GM12891 (cell line): ENCODE data around the gene LEMD3. TPM values are rescaled to one million over a fixed set of nuclear protein-coding genes. Genes with fewer than 3 reads are reported as not detected.

Source experiments
- DNase-seq: peaks from one replicate; pipeline ENCODE4 v3.0.0; 2011; ENCODE audit warnings: low spot score; ENCODE audit not compliant: insufficient read length
- FAIRE-seq: peaks from 2 replicates; lab custom pipeline; 2011; peaks lifted over from hg19 to GRCh38; lab: Jason Lieb, UNC
- PAX5 ChIP-seq: IDR thresholded peaks from 2 replicates; pipeline ENCODE4 v1.6.1; 2011; ENCODE audit warnings: low read length, moderate library complexity, mild to moderate bottlenecking; ENCODE audit not compliant: insufficient read depth, severe bottlenecking
- POLR2A ChIP-seq: IDR thresholded peaks from 2 replicates; pipeline ENCODE4 v1.6.1; 2011; ENCODE audit warnings: low read depth, low read length, control low read depth
- POLR2AphosphoS5 ChIP-seq: IDR thresholded peaks from 2 replicates; pipeline ENCODE4 v1.6.1; 2011; ENCODE audit warnings: low read depth, low read length, control low read depth
- POU2F2 ChIP-seq: IDR thresholded peaks from 2 replicates; pipeline ENCODE4 v1.6.1; 2011; ENCODE audit warnings: low read depth, mild to moderate bottlenecking, control low read depth, low read length, moderate library complexity
- SPI1 ChIP-seq: IDR thresholded peaks from 2 replicates; pipeline ENCODE4 v1.6.1; 2011; ENCODE audit warnings: low read depth, low read length, control low read depth
- TAF1 ChIP-seq: IDR thresholded peaks from 2 replicates; pipeline ENCODE4 v1.6.1; 2011; ENCODE audit warnings: low read depth, low read length, control low read depth
- polyA plus RNA-seq: library from polyadenylated mRNA; unstranded; fragments of >200 nt; gene quantifications from one replicate; pipeline ENCODE4 v1.2.1, GENCODE V29; 2012; ENCODE audit warnings: low read depth, missing spikeins, inconsistent platforms; ENCODE audit not compliant: missing spikeins

The LEMD3 gene
- 6.5 TPM for polyA plus RNA-seq

DNA sequence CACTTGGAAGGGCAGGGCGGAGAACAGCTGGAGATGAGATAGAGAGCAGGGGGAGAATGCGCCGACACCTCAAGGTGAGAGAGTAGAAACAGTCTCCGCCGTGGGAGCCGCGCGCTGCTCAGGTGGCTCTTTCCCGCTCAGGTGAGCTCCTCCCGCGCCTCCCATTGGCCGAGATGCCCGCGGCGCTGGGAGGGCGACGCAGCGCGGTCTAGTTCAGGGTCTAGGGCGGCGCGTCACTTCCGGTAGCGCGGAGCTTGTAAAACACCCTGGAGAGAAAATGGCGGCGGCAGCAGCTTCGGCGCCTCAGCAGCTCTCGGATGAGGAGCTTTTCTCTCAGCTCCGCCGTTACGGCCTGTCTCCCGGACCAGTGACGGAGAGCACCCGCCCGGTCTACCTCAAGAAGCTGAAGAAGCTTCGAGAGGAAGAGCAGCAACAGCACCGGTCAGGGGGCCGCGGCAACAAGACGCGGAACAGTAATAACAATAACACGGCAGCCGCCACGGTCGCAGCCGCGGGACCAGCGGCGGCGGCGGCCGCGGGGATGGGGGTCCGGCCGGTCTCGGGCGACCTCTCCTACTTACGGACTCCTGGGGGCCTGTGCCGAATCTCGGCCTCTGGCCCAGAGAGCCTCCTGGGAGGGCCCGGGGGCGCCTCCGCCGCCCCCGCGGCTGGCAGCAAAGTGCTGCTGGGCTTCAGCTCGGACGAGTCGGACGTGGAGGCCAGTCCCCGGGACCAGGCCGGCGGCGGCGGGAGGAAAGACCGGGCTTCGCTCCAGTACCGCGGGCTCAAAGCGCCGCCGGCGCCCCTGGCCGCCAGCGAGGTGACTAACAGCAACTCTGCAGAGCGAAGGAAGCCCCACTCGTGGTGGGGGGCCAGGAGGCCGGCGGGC is at the start of gene LEMD3:
Gene LEMD3, plus strand, starts transcription at position 264 of the 889 bp plus-strand sequence. Its CDS starts 14 bp downstream, at position 278.
- peak; percentile 66 for TF ChIP-seq POU2F2
- TF ChIP-seq POLR2A: peak; percentile 95
- TF ChIP-seq TAF1: peak; percentile 95
- no peak for TF ChIP-seq SPI1
- no peak for TF ChIP-seq PAX5
- peak; percentile 91 for TF ChIP-seq POLR2AphosphoS5
- peak; percentile 88 for DNase-seq
- peak; percentile 94 for FAIRE-seq

DNA sequence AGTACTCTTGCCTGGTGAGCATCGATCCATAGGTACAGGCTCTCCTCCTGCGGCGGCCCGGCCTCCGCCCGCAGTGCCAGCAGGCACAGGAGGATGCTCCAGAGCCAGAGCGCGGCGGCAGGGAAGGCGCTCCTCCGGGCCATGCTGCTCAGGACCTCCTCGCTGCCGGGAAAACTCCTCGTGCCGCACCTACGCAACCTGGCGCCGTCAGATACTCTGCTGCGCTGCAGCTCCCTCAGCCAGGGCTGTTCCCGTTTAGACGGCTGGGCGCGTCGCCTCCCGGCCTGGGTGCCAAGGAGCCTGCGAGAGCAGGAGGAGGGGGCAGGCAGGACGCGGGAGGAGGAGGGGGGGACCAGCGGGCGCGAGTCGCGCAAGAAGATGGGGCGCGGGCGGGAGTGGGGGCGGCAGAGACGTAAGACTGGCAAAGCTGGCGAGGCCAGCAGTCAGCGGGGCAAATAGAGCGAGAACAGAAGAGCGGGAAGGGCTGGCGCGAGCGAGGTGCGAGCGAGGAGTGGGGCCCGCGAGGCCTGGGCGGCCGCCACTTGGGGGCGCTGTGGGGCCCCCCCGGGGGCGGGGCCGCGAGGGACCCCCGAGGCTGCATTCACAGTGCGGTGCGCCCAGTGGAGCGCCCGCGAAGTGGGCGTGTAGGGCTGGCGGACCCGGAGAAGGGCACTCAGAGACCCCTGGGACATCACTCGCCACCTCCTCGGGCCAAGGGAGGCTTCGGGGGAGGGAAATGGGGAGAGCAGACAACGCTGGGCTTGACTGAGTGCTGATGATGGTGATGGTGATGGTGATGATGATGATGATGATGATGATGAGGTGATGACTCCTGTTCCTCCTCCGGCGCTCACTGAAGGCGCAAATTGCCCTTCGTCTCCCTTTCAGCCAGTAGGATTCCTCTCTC is 48.1 kb upstream of the LEMD3 start, which contains the start of gene WIF1:
Gene WIF1, minus strand, starts transcription at position 257 of the 907 bp plus-strand sequence. Its CDS starts 114 bp downstream, at position 143.
- TF ChIP-seq PAX5 (no peak), TAF1 (no peak)
- peak; percentile 76 for FAIRE-seq
- DNase-seq: no peak

DNA sequence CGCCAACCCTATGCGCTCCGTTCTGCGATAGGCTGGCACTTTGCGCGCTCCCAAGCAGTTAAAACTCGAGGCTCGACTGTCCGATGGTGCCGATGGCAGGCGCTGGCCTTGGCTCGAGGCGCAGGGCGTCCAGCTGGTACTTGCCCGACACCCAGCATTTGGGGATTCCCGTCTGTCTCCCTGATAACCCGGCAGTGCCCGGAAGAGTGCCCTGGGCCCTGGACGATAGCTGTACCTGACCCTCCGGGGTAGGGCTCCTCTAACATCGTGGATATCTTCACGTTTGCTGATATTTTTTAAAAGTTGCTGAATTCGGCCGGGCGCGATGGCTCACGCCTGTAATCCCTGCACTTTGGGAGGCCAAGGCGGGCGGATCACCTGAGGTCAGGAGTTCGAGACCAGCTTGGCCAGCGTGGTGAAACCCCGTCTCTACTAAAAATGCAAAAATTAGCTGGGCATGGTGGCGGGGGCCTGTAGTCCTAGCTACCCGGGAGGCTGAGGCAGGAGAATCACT is 47.4 kb upstream of the LEMD3 start:
- FAIRE-seq: no peak
- TF ChIP-seq SPI1: no peak
- no peak for TF ChIP-seq POU2F2
- TF ChIP-seq POLR2AphosphoS5: no peak
- no peak for TF ChIP-seq POLR2A
- TF ChIP-seq PAX5: no peak
- no peak for TF ChIP-seq TAF1
- DNase-seq: no peak

DNA sequence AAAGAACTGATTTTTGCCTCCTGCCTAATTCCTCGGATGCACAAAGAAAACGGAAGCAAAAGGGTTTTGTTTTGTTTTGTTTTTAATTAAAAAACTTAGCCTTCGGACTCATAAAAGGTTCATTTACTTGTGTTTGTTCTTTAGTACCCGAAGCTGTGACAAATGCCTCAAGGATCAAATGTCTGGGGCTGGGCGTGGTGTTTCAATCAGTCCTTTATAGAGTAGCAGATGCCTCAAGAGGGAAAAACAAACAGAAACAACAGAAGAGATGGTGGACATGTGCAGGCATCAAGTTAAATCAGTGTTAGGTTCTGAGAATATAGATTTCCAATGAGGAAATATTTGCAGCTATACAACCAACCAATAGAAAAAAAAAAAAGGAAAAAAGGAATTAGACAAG is 46.7 kb upstream of the LEMD3 start:
- TF ChIP-seq POU2F2 (no peak), SPI1 (no peak)
- FAIRE-seq (no peak), DNase-seq (no peak)

DNA sequence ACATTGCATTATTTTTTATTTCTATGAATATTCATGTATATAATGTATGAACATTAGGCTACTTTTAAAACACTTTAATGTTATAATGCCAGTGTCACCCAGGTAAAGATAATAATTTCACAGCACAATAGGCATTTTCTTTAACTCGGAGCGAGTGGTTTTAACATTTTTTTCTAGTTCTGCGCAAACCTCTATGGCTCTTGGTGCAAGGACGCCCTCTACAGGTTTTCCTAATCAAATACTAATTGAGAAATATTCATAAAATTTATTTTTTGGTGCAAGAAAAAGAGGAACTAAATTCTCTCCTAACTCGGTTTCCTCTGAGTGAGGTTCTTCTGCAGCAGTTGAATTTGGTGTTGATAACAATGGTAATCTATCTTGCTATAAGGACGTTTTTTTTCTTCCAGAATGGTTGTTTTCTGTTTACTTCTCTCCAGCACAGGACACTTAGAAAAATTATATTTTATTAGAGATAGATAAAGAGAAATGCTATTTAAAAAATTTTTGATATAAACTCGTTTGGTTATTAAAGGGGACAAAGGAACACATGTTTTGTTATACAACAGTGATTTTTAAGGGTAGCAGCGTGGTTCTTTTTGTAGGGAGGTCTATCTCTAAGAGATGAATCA is 45.8 kb upstream of the LEMD3 start:
- no peak for TF ChIP-seq POU2F2
- no peak for TF ChIP-seq SPI1
- TF ChIP-seq POLR2A: no peak
- TF ChIP-seq TAF1: no peak
- TF ChIP-seq PAX5: no peak
- TF ChIP-seq POLR2AphosphoS5: no peak
- DNase-seq (no peak), FAIRE-seq (no peak)

DNA sequence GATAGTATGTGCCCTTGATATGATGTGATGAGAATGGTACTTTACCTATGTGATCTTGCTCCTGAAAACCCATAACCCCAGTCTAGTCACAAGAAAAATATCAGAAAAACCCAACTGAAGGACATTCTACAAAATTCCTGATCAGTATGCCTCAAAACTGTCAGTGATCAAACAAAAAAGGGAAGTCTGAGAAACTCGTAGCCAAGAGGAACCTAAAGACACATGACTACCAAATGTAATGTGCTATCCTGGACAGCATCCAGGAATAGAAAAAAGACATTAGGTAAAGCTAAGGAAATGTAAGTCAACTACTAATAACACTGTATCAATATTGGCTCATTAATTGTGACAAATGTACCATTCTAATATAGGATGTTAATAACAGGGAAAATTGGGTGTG is 44.1 kb upstream of the LEMD3 start:
- DNase-seq: no peak
- TF ChIP-seq SPI1 (no peak), POU2F2 (no peak), POLR2A (no peak), POLR2AphosphoS5 (no peak), PAX5 (no peak), TAF1 (no peak)
- no peak for FAIRE-seq

DNA sequence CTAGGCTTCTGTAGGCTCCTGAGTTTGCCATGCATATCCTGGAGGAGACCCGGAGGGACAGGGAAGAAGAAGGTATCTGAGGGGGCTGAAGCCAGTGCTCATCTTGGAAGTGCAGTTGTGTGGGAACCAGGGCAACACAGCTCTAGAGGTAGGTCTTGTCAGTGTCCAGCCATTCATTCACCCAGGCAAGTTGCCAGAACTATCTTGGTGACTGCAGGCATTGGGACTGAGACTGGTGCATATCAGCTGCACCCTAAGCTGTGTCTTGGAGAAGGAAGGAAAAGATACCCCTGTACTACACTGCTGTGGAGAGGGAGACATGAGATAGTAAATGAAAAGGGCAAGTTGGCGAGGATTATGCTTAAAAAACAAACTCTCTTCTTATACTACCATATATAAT is 43.4 kb upstream of the LEMD3 start:
- no peak for DNase-seq
- FAIRE-seq: no peak
- TF ChIP-seq POLR2A (no peak), POLR2AphosphoS5 (no peak), PAX5 (no peak)

DNA sequence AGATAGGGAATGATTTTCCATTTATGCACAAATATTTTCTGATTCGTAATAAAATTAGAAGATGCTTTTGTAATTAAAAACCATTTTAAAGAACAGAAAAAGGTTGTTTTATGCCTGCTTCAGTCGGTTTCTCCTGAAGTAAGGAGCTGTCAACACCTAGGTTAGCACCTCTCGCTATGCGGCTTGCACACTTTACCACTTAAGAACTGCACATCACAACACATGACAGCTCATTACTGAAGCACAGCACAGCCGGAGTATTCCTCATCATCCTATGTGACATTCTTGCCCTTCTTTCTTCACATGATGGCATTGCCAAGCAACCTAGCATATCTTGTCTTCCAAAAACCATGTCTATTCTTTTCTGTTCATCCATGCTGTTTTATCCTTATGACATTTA is 42.9 kb upstream of the LEMD3 start:
- TF ChIP-seq POU2F2 (no peak), PAX5 (no peak), POLR2AphosphoS5 (no peak), POLR2A (no peak), SPI1 (no peak), TAF1 (no peak)
- DNase-seq (no peak), FAIRE-seq (no peak)

DNA sequence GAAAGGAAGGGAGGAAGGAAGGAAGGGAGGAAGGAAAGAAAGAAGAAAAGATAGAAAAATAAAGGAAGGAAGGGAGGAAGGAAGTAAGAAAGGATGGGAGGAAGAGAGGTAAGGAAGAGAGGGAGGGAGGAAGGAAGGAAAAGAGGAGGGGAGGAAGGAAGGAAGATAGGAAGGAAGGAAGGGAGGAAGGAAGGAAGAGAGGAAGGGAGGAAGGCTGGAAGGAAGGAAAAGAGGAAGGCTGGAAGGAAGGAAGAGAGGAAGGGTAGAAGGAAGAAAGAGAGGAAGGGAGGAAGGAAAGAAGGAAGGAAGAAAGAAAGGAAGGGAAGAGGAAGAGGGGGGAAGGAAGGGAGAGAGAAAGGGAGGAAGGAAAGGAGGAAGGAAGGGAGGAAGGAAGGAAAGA is 35.5 kb upstream of the LEMD3 start:
- FAIRE-seq (no peak), DNase-seq (no peak)
- TF ChIP-seq POLR2AphosphoS5 (no peak), TAF1 (no peak), POU2F2 (no peak), SPI1 (no peak), PAX5 (no peak), POLR2A (no peak)
